H9 (cell line): ENCODE measurements around the gene LRWD1. TPM values are rescaled to one million over a fixed set of nuclear protein-coding genes. Genes with fewer than 3 reads are reported as not detected.

Source experiments
- DNase-seq: peaks from one replicate; pipeline ENCODE4 v3.0.0-alpha.2; 2017
- H2AFZ ChIP-seq: one replicate; pipeline ENCODE4 v1.6.1; 2013; ENCODE audit warnings: mild to moderate bottlenecking, low read length, control low read depth, moderate library complexity
- H2AK5ac ChIP-seq: 2 replicates; pipeline ENCODE4 v1.6.1; 2013; ENCODE audit warnings: low read length, control low read depth, mixed read lengths; ENCODE audit not compliant: insufficient read length
- H2BK120ac ChIP-seq: one replicate; pipeline ENCODE4 v1.6.1; 2013; ENCODE audit warnings: low read depth, mild to moderate bottlenecking, low read length, control low read depth, inconsistent platforms; ENCODE audit not compliant: poor library complexity, severe bottlenecking
- H2BK12ac ChIP-seq: 2 replicates; pipeline ENCODE4 v1.6.1; 2013; ENCODE audit warnings: low read length, control low read depth, mixed read lengths, low read depth; ENCODE audit not compliant: insufficient read length
- H2BK15ac ChIP-seq: 2 replicates; pipeline ENCODE4 v1.6.1; 2013; ENCODE audit warnings: low read depth, low read length, control low read depth
- H2BK20ac ChIP-seq: one replicate; pipeline ENCODE4 v1.6.1; 2013; ENCODE audit warnings: low read depth, mild to moderate bottlenecking, low read length, control low read depth, inconsistent platforms; ENCODE audit not compliant: poor library complexity, severe bottlenecking
- H2BK5ac ChIP-seq: 2 replicates; pipeline ENCODE4 v1.6.1; 2013; ENCODE audit warnings: low read length, control low read depth, mixed read lengths; ENCODE audit not compliant: insufficient read length
- H3K14ac ChIP-seq: 2 replicates; pipeline ENCODE4 v1.6.1; 2013; ENCODE audit warnings: low read length, control low read depth; ENCODE audit not compliant: insufficient read depth
- H3K18ac ChIP-seq: 2 replicates; pipeline ENCODE4 v1.6.1; 2013; ENCODE audit warnings: low read depth, mild to moderate bottlenecking, mixed read lengths, low read length, control low read depth; ENCODE audit not compliant: insufficient read length
- H3K23ac ChIP-seq: 2 replicates; pipeline ENCODE4 v1.6.1; 2013; ENCODE audit warnings: low read length, control low read depth, mixed read lengths, low read depth; ENCODE audit not compliant: insufficient read length
- H3K23me2 ChIP-seq: 2 replicates; pipeline ENCODE4 v1.6.1; 2013; ENCODE audit warnings: low read depth, mild to moderate bottlenecking, mixed read lengths, low read length, control low read depth; ENCODE audit not compliant: insufficient read length, poor library complexity, severe bottlenecking
- H3K27ac ChIP-seq: 2 replicates; pipeline ENCODE4 v1.5.1; 2013; ENCODE audit warnings: low read length, control low read depth, mixed read lengths, low read depth; ENCODE audit not compliant: insufficient read length
- H3K27me3 ChIP-seq: 2 replicates; pipeline ENCODE4 v1.6.1; 2013; ENCODE audit warnings: low read length, control low read depth, inconsistent platforms; ENCODE audit not compliant: insufficient read depth
- H3K4ac ChIP-seq: 2 replicates; pipeline ENCODE4 v1.6.1; 2013; ENCODE audit warnings: low read depth, mild to moderate bottlenecking, control low read depth, inconsistent platforms, low read length, moderate library complexity
- H3K4me1 ChIP-seq: 2 replicates; pipeline ENCODE4 v1.6.1; 2013; ENCODE audit warnings: low read length, control low read depth, inconsistent platforms; ENCODE audit not compliant: insufficient read depth
- H3K4me2 ChIP-seq: 2 replicates; pipeline ENCODE4 v1.6.1; 2013; ENCODE audit warnings: low read length, control low read depth, mixed read lengths; ENCODE audit not compliant: insufficient read length, insufficient read depth
- H3K56ac ChIP-seq: 2 replicates; pipeline ENCODE4 v1.6.1; 2013; ENCODE audit warnings: low read depth, mild to moderate bottlenecking, mixed read lengths, low read length, control low read depth; ENCODE audit not compliant: insufficient read length
- H3K79me1 ChIP-seq: 2 replicates; pipeline ENCODE4 v1.6.1; 2013; ENCODE audit warnings: low read depth, mild to moderate bottlenecking, moderate library complexity, low read length, control low read depth, inconsistent platforms; ENCODE audit not compliant: insufficient read depth, poor library complexity, severe bottlenecking
- H3K79me2 ChIP-seq: 2 replicates; pipeline ENCODE4 v1.6.1; 2013; ENCODE audit warnings: low read length, control low read depth, inconsistent platforms; ENCODE audit not compliant: insufficient read depth
- H3K9ac ChIP-seq: 2 replicates; pipeline ENCODE4 v1.6.1; 2013; ENCODE audit warnings: low read length, control low read depth, mixed read lengths; ENCODE audit not compliant: insufficient read length; ENCODE audit errors: extremely low read depth
- H3K9me3 ChIP-seq: one replicate; pipeline ENCODE4 v1.6.1; 2013; ENCODE audit warnings: low read depth, low read length, inconsistent platforms; ENCODE audit not compliant: control insufficient read depth
- H3T11ph ChIP-seq: one replicate; pipeline ENCODE4 v1.6.1; 2013; ENCODE audit warnings: mild to moderate bottlenecking, low read length, control low read depth, inconsistent platforms
- H4K20me1 ChIP-seq: one replicate; pipeline ENCODE4 v1.6.1; 2013; ENCODE audit not compliant: control insufficient read depth, insufficient read length, insufficient read depth
- H4K5ac ChIP-seq: 2 replicates; pipeline ENCODE4 v1.6.1; 2013; ENCODE audit warnings: low read depth, mild to moderate bottlenecking, mixed read lengths, low read length, control low read depth; ENCODE audit not compliant: insufficient read length
- H4K8ac ChIP-seq: replicated peaks from 2 replicates; pipeline ENCODE4 v1.6.1; 2013; ENCODE audit warnings: low read length, control low read depth, mixed read lengths, low read depth; ENCODE audit not compliant: insufficient read length
- H4K91ac ChIP-seq: 2 replicates; pipeline ENCODE4 v1.6.1; 2013; ENCODE audit warnings: low read depth, mild to moderate bottlenecking, moderate library complexity, mixed read lengths, low read length, control low read depth; ENCODE audit not compliant: insufficient read length
- H3K27ac Mint-ChIP-seq, 3 experiments: 2 replicates in 2 of 3; 3 replicates in 1 of 3; pipeline ENCODE4 v1.8.0; 2020 to 2021; ENCODE audit warnings: mixed read lengths in 3 of 3, mild to moderate bottlenecking in 1 of 3, moderate library complexity in 1 of 3
- H3K27me3 Mint-ChIP-seq: 2 replicates; pipeline ENCODE4 v1.8.0; 2021; ENCODE audit warnings: low read depth, mild to moderate bottlenecking, moderate library complexity, mixed read lengths
- H3K36me3 Mint-ChIP-seq, 3 experiments: 2 replicates in 2 of 3; 3 replicates in 1 of 3; pipeline ENCODE4 v1.8.0; 2020 to 2021; ENCODE audit warnings: low read depth in 3 of 3, mixed read lengths in 3 of 3; ENCODE audit not compliant: insufficient read depth in 1 of 3
- H3K4me1 Mint-ChIP-seq, 2 experiments: 2 replicates each; pipeline ENCODE4 v1.8.0; 2020; ENCODE audit warnings: mixed read lengths in 2 of 2
- H3K4me3 Mint-ChIP-seq, 2 experiments: 2 replicates in 1 of 2; 3 replicates in 1 of 2; pipeline ENCODE4 v1.8.0; 2020 to 2021; ENCODE audit warnings: mild to moderate bottlenecking in 2 of 2, mixed read lengths in 2 of 2, moderate library complexity in 1 of 2
- H3K9me3 Mint-ChIP-seq, 2 experiments: 2 replicates in 1 of 2; 3 replicates in 1 of 2; pipeline ENCODE4 v1.8.0; 2020; ENCODE audit warnings: mild to moderate bottlenecking in 2 of 2, mixed read lengths in 2 of 2, moderate library complexity in 1 of 2
- WGBS: extraction: QIAGEN DNeasy Blood & Tissue Kit; methylation state at CpG from one replicate; pipeline ENCODE4 v1.1.7; 2013; ENCODE audit warnings: missing lambda C conversion rate, low lambda C conversion rate, mixed read lengths; ENCODE audit not compliant: insufficient read length; ENCODE audit errors: extremely low coverage; 5-methylcytosine and 5-hydroxymethylcytosine counted together
- total RNA-seq: library from RNA; stranded (reverse); gene quantifications from 2 replicates; pipeline ENCODE4 v1.2.1, GENCODE V29; 2021
- TF ChIP-seq, protein P1 (sequence below): fragments of 200-600 bp; sonication (generic); conservative IDR thresholded peaks from 3 replicates; pipeline ENCODE4 v1.8.0; 2021; ENCODE audit warnings: antibody characterized with exemption, mild to moderate bottlenecking

The LRWD1 gene
- total RNA-seq, 1 experiment from 2014 or later = 35.1 TPM

DNA sequence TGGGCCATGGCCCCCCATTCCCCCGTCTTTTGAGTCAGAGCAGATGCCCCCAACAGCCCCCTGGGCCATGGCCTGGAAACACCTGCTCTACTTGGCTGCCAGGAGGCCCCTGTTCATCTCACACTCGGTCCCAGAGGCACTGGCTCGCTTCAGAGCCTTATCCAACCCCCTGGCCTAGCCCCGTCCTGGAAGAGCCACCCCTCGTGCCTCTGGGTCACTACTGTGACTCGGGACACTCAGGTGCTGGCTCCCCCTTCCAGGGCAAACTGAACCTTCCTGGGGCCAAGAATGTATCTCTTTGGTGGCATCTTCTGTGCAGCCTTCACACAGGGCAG is 7.0 kb downstream of the LRWD1 start:
- no peak overlapping the region for H2AK5ac ChIP-seq
- no peaks in the 10 kb centered on the region for H3K9me3 ChIP-seq
- no peak overlapping the region; a peak in 1 of 7 replicates for H3K27ac Mint-ChIP-seq
- WGBS = no CpG with 5 or more reads among the region's 6 CpGs
- H2AFZ ChIP-seq = no peak overlapping the region
- no peaks in the 10 kb centered on the region for H3K79me2 ChIP-seq
- H3K27ac ChIP-seq = no peak overlapping the region
- no peak overlapping the region for H4K5ac ChIP-seq
- H3K4me3 Mint-ChIP-seq = no peak overlapping the region
- no peaks in the 10 kb centered on the region for H3K23me2 ChIP-seq
- H2BK120ac ChIP-seq = no peak overlapping the region
- H3K36me3 Mint-ChIP-seq = peaks cover 16 to 29% (median 26%) of the 10 kb centered on the region in 3 experiments; a peak in 6 of 7 replicates
- DNase-seq = no peak
- H3K27me3 Mint-ChIP-seq = no peaks in the 10 kb centered on the region
- H3K23ac ChIP-seq = no peak overlapping the region
- no peaks in the 10 kb centered on the region for H3K4me1 ChIP-seq
- no peaks in the 10 kb centered on the region for H3K79me1 ChIP-seq
- no peaks in the 10 kb centered on the region for H4K20me1 ChIP-seq
- H4K91ac ChIP-seq = no peak overlapping the region
- H3K4me2 ChIP-seq = no peak overlapping the region
- H3K56ac ChIP-seq = no peak overlapping the region
- no peak overlapping the region for H3K14ac ChIP-seq
- no peaks in the 10 kb centered on the region for H3K27me3 ChIP-seq
- no peak overlapping the region for H3T11ph ChIP-seq
- H3K4ac ChIP-seq = no peak overlapping the region
- H2BK12ac ChIP-seq = no peak overlapping the region
- H3K18ac ChIP-seq = no peak overlapping the region
- H3K9ac ChIP-seq = no peak overlapping the region
- no peaks in the 10 kb centered on the region for H3K4me1 Mint-ChIP-seq
- H2BK15ac ChIP-seq = no peak overlapping the region
- no peak overlapping the region for H2BK20ac ChIP-seq
- TF ChIP-seq, protein P1, sequence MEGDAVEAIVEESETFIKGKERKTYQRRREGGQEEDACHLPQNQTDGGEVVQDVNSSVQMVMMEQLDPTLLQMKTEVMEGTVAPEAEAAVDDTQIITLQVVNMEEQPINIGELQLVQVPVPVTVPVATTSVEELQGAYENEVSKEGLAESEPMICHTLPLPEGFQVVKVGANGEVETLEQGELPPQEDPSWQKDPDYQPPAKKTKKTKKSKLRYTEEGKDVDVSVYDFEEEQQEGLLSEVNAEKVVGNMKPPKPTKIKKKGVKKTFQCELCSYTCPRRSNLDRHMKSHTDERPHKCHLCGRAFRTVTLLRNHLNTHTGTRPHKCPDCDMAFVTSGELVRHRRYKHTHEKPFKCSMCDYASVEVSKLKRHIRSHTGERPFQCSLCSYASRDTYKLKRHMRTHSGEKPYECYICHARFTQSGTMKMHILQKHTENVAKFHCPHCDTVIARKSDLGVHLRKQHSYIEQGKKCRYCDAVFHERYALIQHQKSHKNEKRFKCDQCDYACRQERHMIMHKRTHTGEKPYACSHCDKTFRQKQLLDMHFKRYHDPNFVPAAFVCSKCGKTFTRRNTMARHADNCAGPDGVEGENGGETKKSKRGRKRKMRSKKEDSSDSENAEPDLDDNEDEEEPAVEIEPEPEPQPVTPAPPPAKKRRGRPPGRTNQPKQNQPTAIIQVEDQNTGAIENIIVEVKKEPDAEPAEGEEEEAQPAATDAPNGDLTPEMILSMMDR = no peak
- no peak overlapping the region for H2BK5ac ChIP-seq
- H4K8ac ChIP-seq = no peak overlapping the region
- no peaks in the 10 kb centered on the region for H3K9me3 Mint-ChIP-seq
